GM15510 (cell line): ENCODE data around the gene CCIN.

Experiments
- POLR2A ChIP-seq: IDR thresholded peaks from 3 replicates; pipeline ENCODE4 v1.6.1; 2011; ENCODE audit warnings: borderline replicate concordance; ENCODE audit not compliant: insufficient read length; ENCODE audit errors: extremely low read depth

Gene CCIN

GRCh38 chr9:36148311-36149051 is 20.7 kb upstream of the CCIN start:
- TF ChIP-seq POLR2A, result no peak

GRCh38 chr9:36149197-36149596 is 20.0 kb upstream of the CCIN start:
- TF ChIP-seq POLR2A, result no peak

- no peak for TF ChIP-seq POLR2A
These were observed 18.4 kb upstream of the CCIN start for GRCh38 chr9:36150574-36151315.

DNA sequence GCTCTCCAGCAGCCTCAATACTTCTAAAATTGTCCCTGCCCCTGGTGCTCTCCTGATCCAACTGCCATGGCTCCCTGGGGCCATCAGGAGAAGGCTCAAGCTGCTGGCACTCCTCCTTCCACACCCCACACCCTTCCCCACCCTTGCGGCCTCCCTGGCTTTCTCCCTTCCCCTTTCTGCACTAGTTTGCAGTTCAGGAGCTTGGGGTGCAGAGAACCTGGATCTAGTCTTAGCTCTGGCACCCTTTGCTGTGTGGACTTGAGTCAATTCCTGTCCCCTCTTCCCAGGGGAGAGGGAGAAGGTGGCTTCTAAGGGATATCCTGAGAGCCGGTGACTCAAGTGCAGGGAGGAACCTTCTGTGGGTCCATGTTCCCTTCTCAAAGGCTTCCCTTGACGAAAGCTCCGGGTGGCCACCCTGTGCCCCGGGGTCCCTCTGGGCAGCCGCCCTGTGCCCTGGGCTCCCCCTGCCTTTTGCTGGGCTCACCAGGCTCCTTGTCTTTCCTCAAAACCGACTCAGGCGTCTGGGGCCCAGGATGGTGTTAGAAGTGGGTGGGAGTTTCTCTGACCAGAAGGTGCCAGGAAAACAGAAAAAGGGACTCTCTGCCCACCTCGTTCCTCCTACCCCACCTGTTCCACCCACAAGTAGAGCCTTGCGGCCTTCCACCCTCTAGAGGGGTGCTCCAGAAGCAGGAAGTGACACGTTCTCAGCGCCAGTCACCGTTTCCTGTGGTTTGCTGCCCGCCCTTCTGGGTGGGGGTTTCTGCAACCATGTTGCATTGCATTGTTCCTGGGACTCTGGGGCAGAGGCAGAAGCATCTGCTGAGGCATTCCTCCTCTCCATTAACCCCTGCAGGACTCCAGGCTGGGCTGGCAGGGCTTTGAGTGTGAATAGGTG is 17.6 kb upstream of the CCIN start:
- TF ChIP-seq POLR2A, result peak; percentile 63

DNA sequence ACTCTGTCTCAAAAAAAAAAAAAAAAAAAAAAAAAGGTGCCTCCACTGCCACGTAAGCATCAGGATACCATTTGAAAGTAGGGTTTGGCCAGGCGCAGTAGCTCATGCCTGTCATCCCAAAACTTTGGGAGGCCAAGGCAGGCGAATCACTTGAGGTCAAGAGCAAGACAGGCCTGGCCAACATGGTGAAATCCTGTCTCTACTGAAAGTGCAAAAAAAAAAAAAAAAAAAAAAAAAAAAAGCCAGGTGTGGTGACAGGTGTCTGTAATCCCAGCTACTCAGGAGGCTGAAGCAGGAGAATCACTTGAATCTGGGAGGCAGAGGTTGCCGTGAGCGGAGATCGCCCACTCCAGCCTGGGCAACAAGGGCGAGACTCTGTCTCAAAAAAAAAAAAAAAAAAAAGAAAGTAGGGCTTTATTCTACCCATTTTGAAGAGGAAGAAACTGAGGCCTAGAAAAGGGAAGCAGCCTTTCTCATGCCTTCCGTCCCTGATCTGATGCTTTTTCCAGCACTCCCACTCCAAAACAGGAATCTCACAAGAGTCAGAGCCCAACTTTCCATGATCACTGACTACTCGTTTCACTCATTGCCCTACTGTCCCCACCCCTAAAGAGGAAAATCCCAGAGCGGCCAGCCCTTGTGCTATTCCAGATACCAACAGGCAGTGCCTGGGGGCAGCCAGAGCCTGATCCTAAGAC is 16.3 kb upstream of the CCIN start:
- TF ChIP-seq POLR2A, result no peak

DNA sequence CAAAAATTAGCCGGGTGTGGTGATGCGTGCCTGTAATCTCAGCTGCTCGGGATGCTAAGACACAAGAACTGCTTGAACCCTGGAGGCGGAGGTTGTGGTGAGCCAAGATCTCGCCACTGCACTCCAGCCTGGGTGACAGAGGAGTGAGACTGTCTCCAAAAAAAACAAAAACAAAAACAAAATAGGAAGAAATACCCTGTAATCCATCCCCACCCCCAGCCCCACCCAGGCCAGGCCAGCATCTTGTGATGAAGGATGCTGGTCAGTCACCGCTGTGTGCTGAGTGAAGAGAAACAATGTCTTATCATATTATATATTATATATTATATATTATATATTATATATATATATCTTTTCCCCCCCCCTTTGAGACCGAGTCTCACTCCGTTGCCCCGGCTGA is 15.4 kb upstream of the CCIN start:
- TF ChIP-seq POLR2A, result no peak

- TF ChIP-seq POLR2A, result no peak
These were observed 14.7 kb upstream of the CCIN start for GRCh38 chr9:36154331-36154952.

GRCh38 chr9:36156116-36156515 is 13.1 kb upstream of the CCIN start:
- no peak for TF ChIP-seq POLR2A

DNA sequence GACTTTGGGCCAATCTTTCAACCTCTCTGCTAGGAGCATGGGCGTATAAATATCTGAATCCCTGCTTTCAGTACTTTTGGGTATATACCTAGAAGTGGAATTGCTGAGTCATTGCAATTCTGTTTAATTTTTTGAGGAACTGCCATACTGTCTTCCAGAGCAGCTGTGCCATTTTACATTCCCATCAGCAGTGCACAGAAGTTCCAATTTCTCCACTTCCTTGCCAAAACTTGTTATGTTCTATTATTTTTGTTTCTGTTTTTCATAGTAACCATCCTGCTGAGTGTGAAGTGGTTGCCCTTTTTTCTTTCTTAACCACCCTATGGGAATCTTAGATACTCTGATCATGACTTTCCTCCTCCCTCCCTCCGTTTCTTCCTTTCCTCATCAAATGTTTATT is 11.1 kb upstream of the CCIN start:
- TF ChIP-seq POLR2A, result no peak

- TF ChIP-seq POLR2A, result no peak
These were observed 10.3 kb upstream of the CCIN start for GRCh38 chr9:36158917-36159316.

GRCh38 chr9:36161187-36161586 is 8.0 kb upstream of the CCIN start:
- TF ChIP-seq POLR2A, result no peak

GRCh38 chr9:36162211-36162738 is 6.9 kb upstream of the CCIN start:
- TF ChIP-seq POLR2A, result no peak

- no peak for TF ChIP-seq POLR2A
These were observed 6.0 kb upstream of the CCIN start for GRCh38 chr9:36163049-36163785.

DNA sequence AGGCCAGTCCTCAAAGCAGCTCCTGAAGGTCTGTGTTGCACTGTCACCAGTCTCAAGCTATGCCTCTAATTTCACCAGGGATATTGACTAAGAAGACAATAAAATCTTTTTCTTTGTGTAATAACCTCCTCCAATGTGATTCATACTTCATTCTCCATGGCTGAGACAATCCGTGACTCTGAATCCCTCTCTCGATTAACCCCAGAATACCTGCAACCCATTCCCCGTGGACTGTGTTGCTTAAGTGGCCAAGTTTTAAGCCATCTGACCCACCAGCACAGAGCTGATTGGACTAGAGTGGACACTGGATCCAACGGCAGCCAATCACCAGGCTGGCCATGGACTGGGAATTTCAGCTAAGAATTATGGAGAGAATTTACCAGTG is 5.4 kb upstream of the CCIN start:
- TF ChIP-seq POLR2A, result no peak

GRCh38 chr9:36164372-36164771 is 4.8 kb upstream of the CCIN start:
- no peak for TF ChIP-seq POLR2A
